Colonic mucosa (tissue), 4 donors: Measurements from ENCODE around the gene PIP5K1B. TPM values are rescaled to one million over a fixed set of nuclear protein-coding genes. Genes with fewer than 3 reads are reported as not detected.

ENCODE experiments used
- DNase-seq: peaks from one replicate; pipeline ENCODE4 v3.0.0-alpha.2; 2020
- H3K27ac ChIP-seq: fragments of 200-600 bp; one replicate; pipeline ENCODE4 v1.8.0; 2021
- H3K27me3 ChIP-seq: fragments of 200-600 bp; one replicate; pipeline ENCODE4 v1.8.0; 2021
- H3K36me3 ChIP-seq: fragments of 200-600 bp; one replicate; pipeline ENCODE4 v1.8.0; 2021
- H3K4me1 ChIP-seq: fragments of 200-600 bp; one replicate; pipeline ENCODE4 v1.8.0; 2021; ENCODE audit warnings: mild to moderate bottlenecking
- H3K4me3 ChIP-seq: fragments of 200-600 bp; one replicate; pipeline ENCODE4 v1.8.0; 2021
- H3K9ac ChIP-seq, 2 donors: one replicate each; pipeline ENCODE4 v1.7.0; 2013; ENCODE audit warnings: control low read depth in 2 of 2, low read depth in 2 of 2, low read length in 2 of 2
- H3K9me3 ChIP-seq: fragments of 200-600 bp; one replicate; pipeline ENCODE4 v1.8.0; 2021
- CTCF ChIP-seq: fragments of 200-600 bp; IDR thresholded peaks from one replicate; pipeline ENCODE4 v1.8.0; 2022; ENCODE audit warnings: antibody characterized with exemption, mild to moderate bottlenecking
- intact Hi-C: fragments of 100-400 bp; cut with DNase I; formaldehyde crosslinking; loops from one replicate; pipeline ENCODE4 v1.14.1; 2022
- total RNA-seq, 2 donors: library from RNA; stranded (reverse); fragmentation: NEBNext Ultra II Directional in 1 of 2; extraction: Animal tissue kit (Norgen Biotek cat#: 25700) in 1 of 2; gene quantifications; one replicate each; pipeline ENCODE4 v1.2.1, GENCODE V29; 2021
- donor health status: healthy.
- donor health status: DM: no; HTN: no; CAD: no.
- donor health status: DM: no; HTN: no; CAD: no.

PIP5K1B gene
- total RNA-seq, 2 donors from 2014 or later = 59.2 to 74.2 TPM

GRCh38 chr9:68933434-68934328 lies 228.6 kb downstream of the PIP5K1B start:
- TF ChIP-seq CTCF = no peak
- Histone ChIP-seq H3K36me3 (no peaks in the 10 kb centered on the region), H3K27me3 (no peaks in the 10 kb centered on the region), H3K9me3 (no peaks in the 10 kb centered on the region), H3K4me3 (no peak overlapping the region), H3K4me1 (no peaks in the 10 kb centered on the region), H3K9ac (no peak overlapping the region), H3K27ac (no peak overlapping the region)
- intact Hi-C loops = no loop called here
- DNase-seq = no peak

GRCh38 chr9:68934329-68934644 lies 229.2 kb downstream of the PIP5K1B start:
- Histone ChIP-seq H3K9ac (no peak overlapping the region), H3K4me3 (no peak overlapping the region), H3K27ac (no peak overlapping the region), H3K4me1 (no peaks in the 10 kb centered on the region), H3K9me3 (no peaks in the 10 kb centered on the region), H3K27me3 (no peaks in the 10 kb centered on the region), H3K36me3 (no peaks in the 10 kb centered on the region)
- intact Hi-C loops = no loop called here
- no peak for TF ChIP-seq CTCF
- DNase-seq = no peak

GRCh38 chr9:68940573-68940972 lies 235.5 kb downstream of the PIP5K1B start:
- intact Hi-C loops = no loop called here
- Histone ChIP-seq H3K4me3 (no peak overlapping the region), H3K4me1 (no peaks in the 10 kb centered on the region), H3K9ac (no peak overlapping the region), H3K9me3 (no peaks in the 10 kb centered on the region), H3K27ac (no peak overlapping the region), H3K36me3 (no peaks in the 10 kb centered on the region), H3K27me3 (no peaks in the 10 kb centered on the region)
- DNase-seq = no peak
- no peak for TF ChIP-seq CTCF

GRCh38 chr9:68941780-68942459 lies 236.9 kb downstream of the PIP5K1B start:
- no peak for TF ChIP-seq CTCF
- H3K36me3 ChIP-seq = no peaks in the 10 kb centered on the region
- H3K27me3 ChIP-seq = no peaks in the 10 kb centered on the region
- no peak overlapping the region for H3K9ac ChIP-seq
- no peak overlapping the region for H3K4me3 ChIP-seq
- no peaks in the 10 kb centered on the region for H3K4me1 ChIP-seq
- no peaks in the 10 kb centered on the region for H3K9me3 ChIP-seq
- H3K27ac ChIP-seq = no peak overlapping the region
- intact Hi-C loops = no loop called here
- DNase-seq = no peak

GRCh38 chr9:68942790-68943189 lies 237.8 kb downstream of the PIP5K1B start:
- intact Hi-C loops = no loop called here

More at GRCh38 chr9:68942790-68943189, 237.8 kb downstream of the PIP5K1B start:
- TF ChIP-seq CTCF = no peak
- no peak overlapping the region for H3K4me3 ChIP-seq
- no peaks in the 10 kb centered on the region for H3K27me3 ChIP-seq
- no peaks in the 10 kb centered on the region for H3K36me3 ChIP-seq
- H3K9ac ChIP-seq = no peak overlapping the region
- no peaks in the 10 kb centered on the region for H3K9me3 ChIP-seq
- H3K27ac ChIP-seq = no peak overlapping the region
- no peak for DNase-seq
- no peaks in the 10 kb centered on the region for H3K4me1 ChIP-seq
